ENCODE measurements around the gene MST1.

MST1 gene

GRCh38 chr3:49652903-49653415 lies 36.3 kb downstream of the MST1 start:
- no peak for DNase-seq (ENCODE audit: extremely low spot score)
- ChIA-PET POLR2A (no interaction called here), CTCF (no interaction called here)
- TF ChIP-seq TARDBP (IDR thresholded peaks at IDR 0.05) (no peak), SP1 (IDR thresholded peaks at IDR 0.05) (no peak)

GRCh38 chr3:49652218-49652902 lies 36.9 kb downstream of the MST1 start:
- POLR2A ChIA-PET, result no interaction called here
- DNase-seq (ENCODE audit: extremely low spot score), result no peak
- no peak for TF ChIP-seq ELF4 (IDR thresholded peaks at IDR 0.05)
- TF ChIP-seq CTBP1 (IDR thresholded peaks at IDR 0.05; ENCODE audit: borderline replicate concordance), result no peak
- TF ChIP-seq PKNOX1 (IDR thresholded peaks at IDR 0.05), result no peak
- no peak for TF ChIP-seq TARDBP (IDR thresholded peaks at IDR 0.05)
- CTCF ChIA-PET, result no interaction called here

GRCh38 chr3:49650637-49651036 lies 38.6 kb downstream of the MST1 start:
- CTCF ChIA-PET, result no interaction called here
- DNase-seq (ENCODE audit: extremely low spot score), result no peak
- TF ChIP-seq NFRKB (IDR thresholded peaks at IDR 0.05) (no peak), FOXA1 (IDR thresholded peaks at IDR 0.05) (no peak), TARDBP (IDR thresholded peaks at IDR 0.05) (no peak), SP1 (IDR thresholded peaks at IDR 0.05) (no peak), ZNF384 (IDR thresholded peaks at IDR 0.05) (no peak)
- POLR2A ChIA-PET, result no interaction called here

- CTCF ChIA-PET, result no interaction called here
- DNase-seq (ENCODE audit: extremely low spot score), result no peak
- TF ChIP-seq TARDBP (IDR thresholded peaks at IDR 0.05) (no peak), PKNOX1 (IDR thresholded peaks at IDR 0.05) (no peak), NFRKB (IDR thresholded peaks at IDR 0.05) (no peak), BHLHE40 (IDR thresholded peaks at IDR 0.05; ENCODE audit: borderline replicate concordance) (no peak), FOXA1 (IDR thresholded peaks at IDR 0.05) (no peak), ZNF384 (IDR thresholded peaks at IDR 0.05) (no peak), SP1 (IDR thresholded peaks at IDR 0.05) (no peak), FOXK2 (IDR thresholded peaks at IDR 0.05) (no peak), FOXM1 (IDR thresholded peaks at IDR 0.05; ENCODE audit: borderline replicate concordance) (no peak), HDGF (IDR thresholded peaks at IDR 0.05; ENCODE audit: borderline replicate concordance) (no peak)
- POLR2A ChIA-PET, result no interaction called here
These were observed 39.1 kb downstream of the MST1 start for GRCh38 chr3:49650177-49650576.

GRCh38 chr3:49649576-49649975 lies 39.7 kb downstream of the MST1 start:
- ChIA-PET CTCF (no interaction called here), POLR2A (no interaction called here)
- DNase-seq (ENCODE audit: extremely low spot score), result no peak
- no peak for TF ChIP-seq NFRKB (IDR thresholded peaks at IDR 0.05)

GRCh38 chr3:49648354-49649019 lies 40.8 kb downstream of the MST1 start:
- TF ChIP-seq NFRKB (IDR thresholded peaks at IDR 0.05), result no peak
- no peak for TF ChIP-seq TARDBP (IDR thresholded peaks at IDR 0.05)
- TF ChIP-seq L3MBTL2 (conservative IDR thresholded peaks at IDR 0.05), result no peak
- TF ChIP-seq BHLHE40 (IDR thresholded peaks at IDR 0.05; ENCODE audit: borderline replicate concordance), result no peak
- TF ChIP-seq LEF1 (IDR thresholded peaks at IDR 0.05; ENCODE audit: borderline replicate concordance), result no peak
- no peak for TF ChIP-seq FOXA1 (IDR thresholded peaks at IDR 0.05)
- no peak for TF ChIP-seq FOXK2 (IDR thresholded peaks at IDR 0.05)
- no peak for TF ChIP-seq SP1 (IDR thresholded peaks at IDR 0.05)
- TF ChIP-seq ELF4 (IDR thresholded peaks at IDR 0.05), result no peak
- TF ChIP-seq FOXM1 (IDR thresholded peaks at IDR 0.05; ENCODE audit: borderline replicate concordance), result no peak
- TF ChIP-seq SUZ12 (IDR thresholded peaks at IDR 0.05), result no peak
- TF ChIP-seq PKNOX1 (IDR thresholded peaks at IDR 0.05), result no peak
- no peak for TF ChIP-seq ZNF384 (IDR thresholded peaks at IDR 0.05)
- no peak for TF ChIP-seq ARNT (IDR thresholded peaks at IDR 0.05)
- TF ChIP-seq CTBP1 (IDR thresholded peaks at IDR 0.05; ENCODE audit: borderline replicate concordance), result no peak
- no peak for TF ChIP-seq HDGF (IDR thresholded peaks at IDR 0.05; ENCODE audit: borderline replicate concordance)
- ChIA-PET CTCF (no interaction called here), POLR2A (no interaction called here)
- DNase-seq (ENCODE audit: extremely low spot score), result no peak

GRCh38 chr3:49647741-49648140 lies 41.5 kb downstream of the MST1 start:
- ChIA-PET CTCF (no interaction called here), POLR2A (interaction anchor here (1.6 kb wide), 1 partner anchor 108 kb away, joined by 3 read pairs; no protein-coding TSS in a partner anchor)
- TF ChIP-seq LEF1 (IDR thresholded peaks at IDR 0.05; ENCODE audit: borderline replicate concordance), result no peak
- TF ChIP-seq FOXK2 (IDR thresholded peaks at IDR 0.05), result no peak
- TF ChIP-seq TARDBP (IDR thresholded peaks at IDR 0.05), result no peak
- no peak for TF ChIP-seq HDGF (IDR thresholded peaks at IDR 0.05; ENCODE audit: borderline replicate concordance)
- TF ChIP-seq L3MBTL2 (conservative IDR thresholded peaks at IDR 0.05), result no peak
- no peak for TF ChIP-seq NFRKB (IDR thresholded peaks at IDR 0.05)
- TF ChIP-seq ELF4 (IDR thresholded peaks at IDR 0.05), result no peak
- no peak for TF ChIP-seq FOXM1 (IDR thresholded peaks at IDR 0.05; ENCODE audit: borderline replicate concordance)
- TF ChIP-seq FOXA1 (IDR thresholded peaks at IDR 0.05), result no peak
- no peak for TF ChIP-seq ARNT (IDR thresholded peaks at IDR 0.05)
- DNase-seq (ENCODE audit: extremely low spot score), result no peak

Data from HEK293T (cell line).